GM19025 (cell line): ENCODE measurements around the gene DRGX.

Source experiments
- ATAC-seq: cut with Tn5 transposase; IDR thresholded peaks from one replicate; pipeline ENCODE4 v1.9.1; 2021; ENCODE audit warnings: mild to moderate bottlenecking, low read depth, moderate library complexity; ENCODE audit not compliant: unreplicated experiment

DRGX gene

GRCh38 chr10:49323896-49324270, 72.0 kb downstream of the DRGX start:
- ATAC-seq, result no peak

GRCh38 chr10:49323171-49323895, 72.6 kb downstream of the DRGX start:
- ATAC-seq, result no peak

GRCh38 chr10:49322371-49323170, 73.3 kb downstream of the DRGX start:
- ATAC-seq, result no peak

GRCh38 chr10:49321021-49321420, 74.9 kb downstream of the DRGX start:
- ATAC-seq, result no peak

GRCh38 chr10:49320191-49320590, 75.7 kb downstream of the DRGX start:
- ATAC-seq, result no peak

- no peak for ATAC-seq
Observed at GRCh38 chr10:49319206-49319605, 76.7 kb downstream of the DRGX start.

- ATAC-seq, result no peak
Observed at GRCh38 chr10:49318755-49319154, 77.1 kb downstream of the DRGX start.

- no peak for ATAC-seq
Observed at GRCh38 chr10:49318028-49318427, 77.9 kb downstream of the DRGX start.

- no peak for ATAC-seq
Observed at GRCh38 chr10:49314806-49315205, 81.1 kb downstream of the DRGX start.
